GM21526 (cell line): Measurements from ENCODE around the gene MED22.
"Not testable (repeated sequence)": the region's sequence is repeated elsewhere in the genome, so short reads cannot be mapped to it uniquely, and the experiment has no call there.

Source experiments
- ATAC-seq: cut with Tn5 transposase; IDR thresholded peaks from one replicate; pipeline ENCODE4 v1.9.1; 2021; ENCODE audit warnings: moderate library complexity; ENCODE audit not compliant: unreplicated experiment, low FRiP score

The MED22 gene

DNA sequence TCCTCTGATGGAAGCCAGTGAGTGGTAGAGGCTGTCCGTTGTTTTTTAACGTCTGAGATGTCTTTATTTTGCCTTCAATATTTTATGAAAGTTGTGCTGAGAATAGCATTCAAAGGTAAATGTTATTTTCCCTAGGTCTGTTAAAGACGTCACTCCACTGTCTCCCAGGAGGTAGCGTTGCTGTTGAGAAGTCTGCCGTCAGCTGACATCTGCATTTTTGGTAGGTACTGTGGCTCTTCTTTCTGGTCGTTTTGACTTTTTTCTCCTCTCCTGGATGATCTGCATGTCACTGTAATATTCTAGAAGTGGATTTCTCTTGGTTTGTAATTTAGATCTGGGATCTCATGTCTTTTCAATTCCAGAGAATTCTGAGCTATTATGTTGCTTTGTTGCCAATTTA lies 38.3 kb downstream of the MED22 start:
- no peak for ATAC-seq

DNA sequence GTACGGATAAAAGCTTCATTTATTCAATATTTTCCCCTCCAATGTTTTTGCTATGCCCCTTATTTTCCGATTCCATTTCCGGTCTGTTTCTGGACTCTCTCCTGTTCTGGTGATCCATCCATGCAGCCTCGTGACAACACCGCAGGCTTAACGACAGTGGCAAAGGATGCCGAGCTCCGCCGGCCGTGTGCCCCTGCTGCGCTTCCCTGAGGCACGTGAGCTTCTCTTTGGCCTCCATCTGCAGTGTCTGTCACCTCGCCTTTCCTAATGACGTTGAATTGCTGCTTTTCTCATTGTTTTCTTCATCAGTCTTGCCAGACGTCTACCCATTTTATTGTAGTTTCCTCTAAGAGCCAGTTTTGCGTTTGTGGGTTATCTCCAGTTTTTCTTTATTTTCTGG lies 40.6 kb downstream of the MED22 start:
- ATAC-seq: no peak

DNA sequence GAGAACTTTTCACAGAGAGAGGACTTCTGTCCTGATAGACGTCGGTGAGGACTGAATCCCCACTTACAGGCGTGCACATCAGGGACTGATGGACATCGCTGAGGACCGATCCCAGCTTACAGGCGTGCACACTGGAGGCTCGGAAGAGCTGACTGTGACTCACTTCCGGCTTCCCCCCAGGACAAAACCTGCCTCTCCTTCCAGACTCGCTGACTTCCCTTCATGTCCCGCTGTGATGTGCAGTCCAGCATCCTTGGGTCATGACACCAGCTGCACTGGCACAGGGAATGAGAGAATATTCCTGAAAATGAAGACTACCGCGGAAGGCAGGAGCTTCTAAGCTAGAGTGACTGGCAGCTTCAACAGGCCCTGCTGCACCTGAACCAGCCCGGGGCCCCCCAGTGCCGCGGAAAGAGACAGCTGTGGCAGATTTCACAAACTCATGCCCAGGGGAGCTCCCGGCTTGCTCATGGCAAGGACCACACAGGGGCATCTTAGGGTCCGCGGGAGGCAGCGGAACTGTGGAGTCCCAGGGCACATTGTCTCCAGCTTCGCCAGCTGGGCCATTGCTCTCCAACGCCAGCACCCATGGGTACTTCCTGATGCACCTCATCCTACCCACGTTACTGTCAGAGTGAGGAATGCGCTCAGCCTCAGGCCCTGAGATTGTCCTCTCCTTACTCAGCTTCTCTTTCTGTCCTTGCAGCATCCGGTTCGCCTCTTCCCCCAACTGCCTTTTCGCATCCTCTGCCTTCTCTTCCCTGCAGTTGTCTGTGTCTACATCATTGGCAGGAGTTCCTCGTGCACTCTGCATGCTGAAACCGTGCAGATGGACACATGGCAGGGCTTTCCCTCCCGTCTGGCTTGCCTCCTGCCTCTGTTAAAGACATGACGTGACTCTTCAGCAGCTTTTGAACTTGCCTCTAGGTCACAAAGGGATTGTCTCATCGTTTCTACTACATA lies 41.4 kb downstream of the MED22 start:
- ATAC-seq: no peak

DNA sequence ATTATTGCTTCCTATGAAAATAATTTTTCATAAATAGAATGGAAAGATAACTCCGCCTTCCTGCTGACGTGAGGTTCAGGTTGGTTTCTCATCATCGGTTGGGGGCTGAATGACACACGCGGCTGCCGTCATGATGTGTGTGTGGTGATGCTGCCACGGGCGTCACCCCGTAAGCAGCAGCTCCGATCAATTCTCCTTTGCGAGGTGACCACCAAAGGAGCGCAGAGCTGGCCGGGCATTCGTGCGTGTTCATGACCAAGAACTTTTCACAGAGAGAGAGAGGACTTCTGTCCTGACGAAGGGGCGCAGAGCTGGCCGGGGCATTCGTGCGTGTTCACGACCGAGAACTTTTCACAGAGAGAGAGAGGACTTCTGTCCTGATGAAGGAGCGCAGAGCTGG lies 42.2 kb downstream of the MED22 start:
- ATAC-seq: no peak

DNA sequence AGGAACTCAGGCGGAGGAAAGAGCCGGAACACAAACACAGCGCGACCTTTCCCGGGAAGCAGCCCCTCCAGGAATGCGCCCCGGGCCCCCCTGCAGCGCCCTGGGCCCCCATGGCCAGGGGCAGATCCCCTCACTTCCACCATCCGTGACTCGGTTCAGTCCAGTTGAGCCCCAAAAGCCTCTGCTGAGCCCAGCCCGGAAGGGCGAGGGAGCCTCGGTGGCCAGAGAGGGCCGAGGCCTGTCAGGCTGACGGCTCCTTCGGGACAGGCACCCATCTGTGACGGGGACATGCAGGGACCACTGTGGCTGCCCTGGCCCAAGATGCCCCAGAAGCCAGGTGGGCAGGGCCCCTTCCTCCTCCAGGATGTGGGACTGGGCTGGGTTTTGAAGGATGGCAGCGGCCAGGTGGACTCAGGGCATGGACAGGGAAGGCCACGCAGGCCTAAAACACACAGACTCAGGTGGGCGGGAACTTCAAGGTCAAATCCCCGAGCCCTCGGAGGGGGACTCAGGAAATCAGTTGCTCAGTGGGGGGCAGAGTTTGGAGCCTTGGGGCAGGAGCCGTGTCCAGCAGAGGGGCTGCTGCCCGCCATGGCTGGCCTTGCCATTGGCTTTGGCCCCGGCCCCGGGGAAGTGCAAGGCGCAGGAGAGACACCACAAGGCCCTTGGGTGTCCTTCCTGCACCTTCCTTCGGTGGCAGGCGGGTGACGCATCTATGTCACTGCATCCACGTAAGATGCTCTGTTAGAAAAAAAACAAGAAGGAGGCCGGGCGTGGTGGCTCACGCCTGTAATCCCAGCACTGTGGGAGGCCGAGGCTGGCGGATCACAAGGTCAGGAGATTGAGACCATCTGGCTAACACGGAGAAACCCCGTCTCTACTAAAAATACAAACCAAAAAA lies 43.2 kb downstream of the MED22 start:
- no peak for ATAC-seq

DNA sequence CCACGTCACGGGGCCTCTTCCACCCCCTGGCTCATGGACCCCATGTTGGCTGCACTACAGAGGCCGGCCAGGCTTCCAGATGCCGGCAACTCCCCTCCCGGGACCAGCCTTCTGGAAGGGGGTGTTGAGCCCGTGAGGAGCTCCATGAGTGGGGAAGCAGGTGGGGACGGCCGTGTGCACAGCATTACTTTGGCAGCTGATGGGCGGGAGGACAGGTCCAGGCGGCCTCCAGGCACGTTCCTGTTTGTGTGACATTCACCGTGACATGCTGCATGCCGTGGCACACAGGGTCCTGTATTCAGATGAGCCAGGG lies 43.8 kb downstream of the MED22 start:
- no peak for ATAC-seq

DNA sequence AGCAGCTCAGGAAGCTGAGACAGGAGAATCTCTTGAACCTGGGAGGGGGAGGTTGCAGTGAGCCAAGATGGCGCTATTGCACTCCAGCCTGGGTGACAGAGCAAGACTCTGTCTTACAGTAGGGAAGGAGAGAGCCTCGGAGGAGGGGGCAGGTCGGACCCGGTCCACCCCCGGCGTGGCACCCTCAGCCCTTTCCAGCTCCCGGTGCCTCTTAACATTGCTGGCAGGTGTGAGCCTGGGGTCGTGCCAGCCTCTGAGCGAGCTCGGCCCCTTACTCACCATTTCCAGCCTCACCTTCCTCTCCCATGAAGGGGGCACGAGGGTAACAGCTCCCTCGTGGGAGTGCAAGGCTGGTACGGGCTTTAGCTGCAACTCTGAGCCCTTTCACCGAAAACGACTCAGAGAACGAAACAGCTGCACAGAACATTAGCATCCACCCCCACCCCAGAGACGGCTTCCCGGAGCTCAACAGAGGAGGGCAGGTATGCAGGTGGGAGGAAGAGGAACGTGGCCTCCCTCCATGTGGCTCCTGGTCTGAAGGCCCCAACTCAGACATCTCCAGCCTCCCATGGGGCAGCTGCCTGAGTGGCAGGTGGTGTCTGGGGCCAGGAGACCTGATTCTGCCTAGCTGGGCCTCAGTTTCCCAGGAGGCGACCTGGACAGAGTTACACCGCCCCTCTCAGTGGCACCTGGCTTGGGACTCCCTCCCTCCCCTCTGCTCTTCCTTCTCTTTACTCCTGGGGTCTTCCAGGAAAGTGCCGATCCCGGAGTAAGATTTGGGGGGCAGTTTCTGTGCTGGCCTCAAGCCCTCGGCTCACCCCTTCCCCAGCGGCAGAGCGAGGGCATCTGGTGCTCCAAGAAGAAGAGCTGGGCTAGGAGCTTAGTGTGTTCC lies 44.4 kb downstream of the MED22 start:
- ATAC-seq: no peak

DNA sequence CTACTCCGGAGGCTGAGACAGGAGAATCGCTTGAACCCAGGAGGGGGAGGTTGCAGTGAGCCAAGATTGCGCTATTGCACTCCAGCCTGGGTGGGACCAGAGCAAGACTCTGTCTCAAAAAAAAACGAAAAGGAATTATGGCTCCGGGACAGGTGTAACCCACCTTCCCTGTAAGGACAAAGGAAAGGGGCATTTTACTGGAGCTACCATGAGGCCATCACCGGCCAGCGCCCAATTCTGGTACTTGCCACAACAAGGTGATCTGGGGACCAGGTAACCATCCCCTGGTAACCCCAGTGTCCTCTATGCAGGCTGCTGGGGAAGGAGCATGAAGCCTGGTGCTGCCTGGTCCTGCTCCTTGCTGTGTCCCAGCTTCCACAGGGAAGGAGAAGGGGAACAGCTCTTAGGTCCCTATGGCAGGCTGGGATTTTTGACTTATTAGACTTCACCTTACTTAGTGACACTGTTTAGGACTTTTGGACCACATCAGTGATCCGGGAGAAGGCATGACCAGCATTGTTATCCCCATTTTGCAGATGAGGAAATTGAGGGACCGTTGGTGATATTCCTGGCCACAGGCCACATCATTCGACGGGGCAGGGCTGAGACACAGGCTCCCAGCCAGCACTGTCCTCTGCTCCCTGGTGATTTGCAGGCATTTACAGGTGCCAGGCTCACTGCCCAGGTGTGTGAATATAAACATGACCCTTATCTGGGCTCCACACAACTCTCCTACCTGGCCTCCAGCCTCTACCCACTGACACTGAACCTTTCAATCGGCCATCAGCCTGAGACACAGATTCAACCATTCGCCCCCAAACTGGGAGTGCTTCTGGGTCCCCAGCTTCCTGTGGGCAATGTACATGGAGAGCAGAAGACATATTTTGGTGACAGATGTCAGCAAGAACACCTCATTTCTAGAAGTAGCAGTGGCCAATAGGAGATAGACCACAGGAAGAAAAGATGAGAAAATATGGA lies 46.4 kb downstream of the MED22 start:
- ATAC-seq: no peak

DNA sequence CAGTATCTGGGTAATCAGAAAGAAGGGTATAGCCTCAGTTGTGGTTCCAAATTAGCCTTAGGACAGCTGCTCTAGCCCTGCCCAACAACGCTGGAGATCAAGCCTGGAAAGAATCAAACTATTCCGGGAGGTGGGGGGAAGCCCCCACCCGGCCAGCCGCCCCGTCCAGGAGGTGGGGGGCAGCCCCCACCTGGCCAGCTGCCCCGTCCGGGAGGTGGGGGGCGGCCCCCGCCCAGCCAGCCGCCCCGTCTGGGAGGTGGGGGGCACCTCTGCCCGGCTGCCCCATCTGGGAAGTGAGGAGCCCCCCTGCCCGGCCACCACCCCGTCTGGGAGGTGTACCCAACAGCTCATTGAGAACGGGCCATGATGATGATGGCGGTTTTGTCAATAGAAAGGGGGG lies 47.9 kb downstream of the MED22 start:
- not testable (repeated sequence) for ATAC-seq

DNA sequence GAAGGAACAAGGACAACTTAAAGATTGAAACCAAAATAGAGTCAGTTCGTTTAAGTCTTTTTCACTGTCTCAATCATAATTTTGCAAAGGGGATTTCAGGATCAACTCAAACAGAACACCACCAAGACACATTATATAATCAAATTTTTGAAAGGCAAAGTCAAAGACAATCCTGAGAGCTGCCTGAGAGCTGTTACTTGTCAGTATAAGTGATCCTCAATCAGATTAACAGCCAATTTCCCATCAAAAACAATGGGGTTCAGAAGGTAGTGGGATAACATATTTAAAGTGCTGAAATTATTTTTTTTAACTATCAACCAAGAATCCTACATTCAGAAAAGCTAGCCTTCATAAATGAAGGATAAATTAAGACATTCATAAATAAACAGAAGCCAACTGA lies 53.7 kb downstream of the MED22 start:
- ATAC-seq: no peak

DNA sequence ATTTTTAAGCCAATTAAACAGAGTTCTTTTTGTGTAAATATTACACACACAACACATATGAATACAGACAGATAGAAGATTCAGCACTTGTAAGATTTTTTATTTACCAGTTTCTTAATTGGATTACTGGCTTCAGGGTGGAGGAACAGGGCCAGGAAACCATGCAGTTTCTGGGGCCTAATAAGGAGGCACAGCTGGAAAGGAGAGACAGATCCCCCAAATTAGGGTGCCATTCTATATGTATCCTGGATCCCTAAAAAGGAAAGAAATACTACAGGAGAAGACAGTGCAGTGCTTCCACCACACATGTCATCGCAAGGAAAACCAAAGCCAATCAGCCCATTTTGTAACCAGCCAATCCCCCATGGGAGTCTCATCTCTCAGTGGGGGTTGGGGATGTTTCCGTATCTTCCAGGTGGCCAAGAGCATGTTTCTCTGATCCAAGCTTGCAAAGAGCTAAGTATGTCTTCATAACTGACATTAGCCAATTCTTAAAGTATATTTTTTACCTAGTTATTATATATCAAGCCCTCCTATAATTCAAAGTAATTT lies 57.1 kb downstream of the MED22 start:
- no peak for ATAC-seq
